Lower lobe of right lung (tissue), 2 donors: Measurements from ENCODE around the gene MSN. TPM values are rescaled to one million over a fixed set of nuclear protein-coding genes. Genes with fewer than 3 reads are reported as not detected.

Source experiments
- ATAC-seq, 2 donors: fragments of 200-7000 bp; cut with Tn5 transposase; one replicate each; pipeline ENCODE4 v1.9.1; 2020 to 2022; ENCODE audit warnings: mild to moderate bottlenecking in 2 of 2, moderate library complexity in 2 of 2
- DNase-seq: peaks from one replicate; pipeline ENCODE4 v3.0.0-alpha.2; 2020
- H3K27ac ChIP-seq: fragments of 200-600 bp; one replicate; pipeline ENCODE4 v1.8.0; 2022
- H3K27me3 ChIP-seq: fragments of 200-600 bp; one replicate; pipeline ENCODE4 v1.8.0; 2022; ENCODE audit warnings: low read depth
- H3K36me3 ChIP-seq: fragments of 200-600 bp; one replicate; pipeline ENCODE4 v1.8.0; 2022; ENCODE audit warnings: mild to moderate bottlenecking
- H3K4me1 ChIP-seq: fragments of 200-600 bp; one replicate; pipeline ENCODE4 v1.8.0; 2022
- H3K4me3 ChIP-seq: fragments of 200-600 bp; one replicate; pipeline ENCODE4 v1.8.0; 2022; ENCODE audit warnings: mild to moderate bottlenecking
- H3K9me3 ChIP-seq: fragments of 200-600 bp; one replicate; pipeline ENCODE4 v1.8.0; 2022
- intact Hi-C: fragments of 100-400 bp; cut with DNase I; formaldehyde crosslinking; loops from one replicate; pipeline ENCODE4 v1.11.0; 2022
- total RNA-seq: library from RNA; stranded (reverse); fragmentation: NEBNext Ultra II Directional; extraction: Animal tissue kit (Norgen Biotek cat#: 25700); gene quantifications from one replicate; pipeline ENCODE4 v1.2.1, GENCODE V29; 2021
- TF ChIP-seq, protein P1 (sequence below): fragments of 200-600 bp; IDR thresholded peaks from one replicate; pipeline ENCODE4 v1.8.0; 2022; ENCODE audit warnings: antibody characterized with exemption, mild to moderate bottlenecking
- donor health status: DM: no; HTN: yes; CAD: no; lungs with severe emphysema.

Gene MSN
- total RNA-seq, 1 donor from 2014 or later: 419 TPM

DNA sequence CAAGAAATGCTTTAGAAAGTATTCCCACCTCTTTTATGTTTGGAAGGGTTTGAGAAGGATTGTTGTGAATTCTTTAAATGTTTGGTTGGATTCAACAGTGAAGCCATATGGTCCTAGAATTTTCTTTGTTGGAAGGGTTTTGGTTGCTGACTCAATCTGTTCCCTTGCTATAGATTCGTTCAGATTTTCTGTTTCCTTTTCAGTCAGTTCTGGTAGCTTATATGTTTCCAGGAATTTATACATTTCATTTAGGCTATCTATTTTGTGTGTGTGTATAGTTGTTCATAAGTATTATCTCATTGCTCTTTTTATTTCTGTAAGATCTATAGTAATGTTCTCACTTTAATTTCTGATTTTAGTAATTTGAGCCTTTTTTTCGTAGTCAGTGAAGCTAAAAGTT, 114.4 kb downstream of the MSN start:
- DNase-seq: no peak
- no peak for ATAC-seq
- TF ChIP-seq, protein P1, sequence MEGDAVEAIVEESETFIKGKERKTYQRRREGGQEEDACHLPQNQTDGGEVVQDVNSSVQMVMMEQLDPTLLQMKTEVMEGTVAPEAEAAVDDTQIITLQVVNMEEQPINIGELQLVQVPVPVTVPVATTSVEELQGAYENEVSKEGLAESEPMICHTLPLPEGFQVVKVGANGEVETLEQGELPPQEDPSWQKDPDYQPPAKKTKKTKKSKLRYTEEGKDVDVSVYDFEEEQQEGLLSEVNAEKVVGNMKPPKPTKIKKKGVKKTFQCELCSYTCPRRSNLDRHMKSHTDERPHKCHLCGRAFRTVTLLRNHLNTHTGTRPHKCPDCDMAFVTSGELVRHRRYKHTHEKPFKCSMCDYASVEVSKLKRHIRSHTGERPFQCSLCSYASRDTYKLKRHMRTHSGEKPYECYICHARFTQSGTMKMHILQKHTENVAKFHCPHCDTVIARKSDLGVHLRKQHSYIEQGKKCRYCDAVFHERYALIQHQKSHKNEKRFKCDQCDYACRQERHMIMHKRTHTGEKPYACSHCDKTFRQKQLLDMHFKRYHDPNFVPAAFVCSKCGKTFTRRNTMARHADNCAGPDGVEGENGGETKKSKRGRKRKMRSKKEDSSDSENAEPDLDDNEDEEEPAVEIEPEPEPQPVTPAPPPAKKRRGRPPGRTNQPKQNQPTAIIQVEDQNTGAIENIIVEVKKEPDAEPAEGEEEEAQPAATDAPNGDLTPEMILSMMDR: no peak
- no peaks in the 10 kb centered on the region for H3K4me1 ChIP-seq
- no peaks in the 10 kb centered on the region for H3K36me3 ChIP-seq
- H3K27ac ChIP-seq: no peak overlapping the region
- H3K9me3 ChIP-seq: no peaks in the 10 kb centered on the region
- no peak overlapping the region for H3K4me3 ChIP-seq
- H3K27me3 ChIP-seq: no peaks in the 10 kb centered on the region
- intact Hi-C loops: no loop called here

DNA sequence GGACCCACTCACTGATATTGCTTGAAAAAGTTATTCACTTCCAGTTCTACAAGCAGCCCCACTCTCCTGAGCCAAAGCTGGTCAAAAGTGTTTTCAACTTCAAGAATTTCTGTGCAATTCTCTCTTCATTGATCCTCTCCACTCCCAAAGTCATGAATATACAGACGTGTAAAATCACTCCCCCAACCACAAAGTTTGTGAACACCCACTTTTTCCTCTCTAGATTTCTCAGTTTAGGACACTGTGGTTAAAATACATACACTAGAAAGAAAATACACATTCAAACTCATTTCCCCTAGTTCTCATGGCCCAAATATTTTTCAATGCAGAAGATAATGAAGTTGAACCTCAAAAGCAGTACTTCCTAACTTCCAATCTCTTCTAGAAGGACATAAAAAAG, 116.3 kb downstream of the MSN start:
- no peak overlapping the region for H3K27ac ChIP-seq
- no peak overlapping the region for H3K4me3 ChIP-seq
- no peaks in the 10 kb centered on the region for H3K27me3 ChIP-seq
- no peak for DNase-seq
- H3K9me3 ChIP-seq: no peaks in the 10 kb centered on the region
- intact Hi-C loops: no loop called here
- no peak for ATAC-seq
- no peaks in the 10 kb centered on the region for H3K4me1 ChIP-seq
- no peaks in the 10 kb centered on the region for H3K36me3 ChIP-seq
- TF ChIP-seq, protein P1: no peak

Other genes starting within 250 kb of the MSN start
- gene LAS1L, start 132.9 kb upstream of the MSN start, total RNA-seq: 25.7 TPM